Stimulated activated CD4-positive, alpha-beta T cell treated with anti-CD3 and anti-CD28 coated beads, TNF-alpha, amount 100 ng/mL, for 48 hours (primary cell): ENCODE data around the gene ADGRE2.
"Not testable (repeated sequence)": the region's sequence is repeated elsewhere in the genome, so short reads cannot be mapped to it uniquely, and the experiment has no call there.

ENCODE experiments used
- DNase-seq, 3 donors: peaks; one replicate each; pipeline ENCODE4 v3.0.0-alpha.2; 2020; ENCODE audit warnings: low read depth in 3 of 3

Gene ADGRE2

DNA sequence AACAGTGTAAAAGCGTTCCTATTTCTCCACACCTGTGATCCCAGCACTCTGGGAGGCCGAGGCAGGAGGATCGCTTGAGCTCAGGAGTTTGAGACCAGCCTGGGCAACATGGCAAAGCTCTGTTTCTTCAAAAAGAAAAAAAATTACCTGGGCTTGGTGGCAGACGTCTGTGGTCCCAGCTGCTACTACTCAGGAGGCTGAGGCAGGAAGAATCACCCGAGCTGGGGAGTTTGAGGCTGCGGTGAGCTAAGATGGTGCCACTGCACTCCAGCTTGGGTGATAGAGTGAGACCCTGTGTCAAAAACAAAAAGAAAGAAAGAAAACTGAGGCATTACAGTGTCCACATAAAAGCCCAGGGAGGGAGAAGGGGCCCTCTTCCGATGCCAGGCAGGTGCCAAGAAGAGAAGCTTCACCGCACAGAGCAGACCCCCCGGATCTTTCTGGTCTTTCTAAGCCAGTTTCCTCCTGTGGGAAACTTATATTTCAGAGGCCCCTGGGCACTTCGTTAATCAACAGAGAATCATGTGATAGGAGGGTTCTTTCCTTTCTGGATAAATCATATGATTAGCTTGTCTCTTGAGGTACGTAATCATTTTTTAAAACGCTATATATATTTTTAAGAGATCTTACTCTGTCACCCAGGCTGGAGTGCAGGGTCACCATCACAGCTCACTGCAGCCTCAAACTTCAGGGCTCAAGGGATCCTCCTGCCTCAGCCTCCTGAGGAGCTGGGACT, at the start of gene ADGRE2:
ADGRE2 (minus strand) TSS at position 451 of the 736 bp plus-strand sequence. CDS start 1,804 bp downstream, outside the sequence.
- DNase-seq: not testable (repeated sequence)

DNA sequence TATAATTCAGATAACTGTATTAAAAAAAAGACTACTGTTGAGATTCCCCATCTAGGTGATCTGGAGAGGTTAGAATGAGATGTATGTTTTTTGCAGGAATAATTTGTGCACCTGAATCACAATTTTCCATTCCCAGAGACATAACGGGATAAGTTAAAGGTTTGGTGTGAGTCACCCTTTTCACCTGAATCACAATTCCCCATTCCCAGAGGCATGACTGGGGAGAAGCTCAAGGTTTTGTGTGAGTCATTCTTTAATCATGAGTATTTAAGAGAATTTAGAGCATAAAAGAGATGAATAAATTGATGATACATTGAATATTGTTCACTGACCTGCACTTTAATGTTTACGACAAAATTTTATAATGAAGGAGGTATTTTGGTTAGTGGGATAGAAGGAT, 47.6 kb upstream of the ADGRE2 start:
- no peak for DNase-seq

DNA sequence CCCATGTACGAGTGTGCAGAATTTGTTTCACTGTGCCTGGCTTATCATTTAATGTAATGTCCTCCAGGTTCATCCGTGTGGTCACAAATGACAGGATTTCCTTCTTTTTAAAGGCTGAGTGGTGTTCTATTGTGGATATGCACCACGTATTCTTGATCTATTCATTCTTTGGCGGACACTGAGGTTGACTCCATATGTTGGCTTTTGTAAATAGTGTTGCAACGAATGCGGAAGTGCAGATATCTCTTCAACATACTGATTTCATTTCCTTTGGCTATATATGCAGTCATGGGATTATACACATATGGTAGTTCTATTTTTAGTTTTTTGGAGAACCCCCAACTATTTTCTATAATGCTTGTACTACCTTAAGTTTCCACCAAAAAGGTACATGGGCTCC, 43.6 kb upstream of the ADGRE2 start:
- no peak for DNase-seq

DNA sequence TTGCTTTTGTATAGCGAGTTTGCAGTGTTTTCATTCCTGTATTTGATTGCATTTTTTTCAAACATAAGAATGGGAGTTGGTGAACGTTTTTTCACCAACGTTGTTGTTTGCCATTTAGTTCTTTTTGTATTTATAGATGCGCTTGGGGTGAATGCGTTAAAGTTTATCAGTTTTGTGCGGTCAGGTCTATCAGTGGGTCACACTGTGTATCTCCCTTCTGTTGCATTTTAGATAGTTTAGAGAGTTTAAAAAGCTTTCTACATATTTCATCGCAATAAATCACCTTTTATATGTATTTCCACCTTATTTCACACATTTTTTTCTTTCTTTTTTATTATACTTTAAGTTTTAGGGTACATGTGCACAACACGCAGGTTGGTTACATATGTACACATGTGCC, 40.2 kb upstream of the ADGRE2 start:
- no peak for DNase-seq

- no peak for DNase-seq
Measured at GRCh38 chr19:14817052-14817451, 38.7 kb upstream of the ADGRE2 start.

DNA sequence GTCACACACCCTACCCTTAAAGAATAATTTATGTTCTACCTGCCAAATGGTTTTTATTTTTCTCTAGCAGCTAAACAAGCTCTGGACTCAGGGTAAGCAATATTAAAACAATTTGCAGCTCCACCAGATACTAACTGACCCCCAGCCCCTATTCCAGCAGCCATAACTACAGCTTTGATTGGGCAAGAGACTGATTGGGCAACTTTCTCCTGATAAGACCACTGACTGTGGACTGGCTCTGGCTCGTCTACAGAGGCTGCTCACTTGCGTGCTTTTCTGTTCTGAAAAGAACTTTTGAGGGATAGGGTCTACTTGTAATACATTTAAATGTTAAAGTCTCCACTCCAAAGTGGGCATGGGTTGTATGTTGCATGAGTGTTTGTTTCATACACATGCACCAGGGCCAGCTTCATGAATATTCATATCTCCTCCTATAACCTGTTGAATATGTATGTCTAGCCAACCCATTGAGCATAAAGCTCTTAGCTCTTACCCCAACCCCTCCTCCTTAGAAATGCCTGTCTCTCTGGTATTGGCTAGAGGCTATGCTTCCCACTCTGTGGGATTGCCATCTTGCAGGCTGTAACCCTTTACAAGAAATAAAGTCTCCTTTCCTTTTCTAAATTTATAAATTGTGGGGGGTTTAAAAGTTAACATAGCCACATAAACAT, 36.8 kb upstream of the ADGRE2 start:
- no peak for DNase-seq

DNA sequence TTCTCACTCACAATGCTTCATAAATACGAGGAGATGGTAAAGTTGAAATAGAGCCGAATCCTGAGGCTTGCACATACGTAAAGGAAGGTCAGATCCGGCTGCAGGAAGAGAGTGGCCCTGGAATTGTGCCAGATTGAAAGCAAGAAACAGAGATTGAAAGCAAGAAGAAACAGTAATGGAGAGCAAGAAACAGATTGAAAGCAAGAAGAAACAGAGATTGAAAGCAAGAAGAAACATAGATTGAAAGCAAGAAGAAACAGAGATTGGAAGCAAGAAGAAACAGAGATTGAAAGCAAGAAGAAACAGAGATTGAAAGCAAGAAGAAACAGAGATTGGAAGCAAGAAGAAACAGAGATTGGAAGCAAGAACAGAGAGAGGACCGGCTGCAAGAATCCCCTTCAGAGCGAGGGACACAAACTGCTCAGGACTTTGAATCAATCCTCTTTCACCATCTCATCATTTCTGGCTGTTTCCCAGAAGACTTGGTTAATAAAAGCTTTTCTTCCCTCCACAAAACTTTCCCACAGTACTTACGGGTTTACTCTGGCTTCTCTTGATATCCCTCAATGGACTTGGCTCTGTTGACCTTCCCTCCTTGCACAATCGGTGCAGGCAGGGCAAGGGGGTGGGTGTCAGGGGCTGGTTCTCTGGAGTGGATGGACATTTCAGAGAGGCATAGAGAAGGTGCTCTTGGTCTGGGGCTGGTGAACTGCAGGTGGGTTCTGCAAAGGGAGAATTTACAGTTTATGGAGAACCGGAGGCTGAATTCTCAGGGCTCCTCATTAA, 31.1 kb upstream of the ADGRE2 start:
- DNase-seq: no peak

- DNase-seq: no peak
Measured at GRCh38 chr19:14804765-14805164, 26.4 kb upstream of the ADGRE2 start.

- DNase-seq: no peak
Measured at GRCh38 chr19:14798760-14799159, 20.4 kb upstream of the ADGRE2 start.

- DNase-seq: no peak
Measured at GRCh38 chr19:14796021-14796420, 17.7 kb upstream of the ADGRE2 start.

DNA sequence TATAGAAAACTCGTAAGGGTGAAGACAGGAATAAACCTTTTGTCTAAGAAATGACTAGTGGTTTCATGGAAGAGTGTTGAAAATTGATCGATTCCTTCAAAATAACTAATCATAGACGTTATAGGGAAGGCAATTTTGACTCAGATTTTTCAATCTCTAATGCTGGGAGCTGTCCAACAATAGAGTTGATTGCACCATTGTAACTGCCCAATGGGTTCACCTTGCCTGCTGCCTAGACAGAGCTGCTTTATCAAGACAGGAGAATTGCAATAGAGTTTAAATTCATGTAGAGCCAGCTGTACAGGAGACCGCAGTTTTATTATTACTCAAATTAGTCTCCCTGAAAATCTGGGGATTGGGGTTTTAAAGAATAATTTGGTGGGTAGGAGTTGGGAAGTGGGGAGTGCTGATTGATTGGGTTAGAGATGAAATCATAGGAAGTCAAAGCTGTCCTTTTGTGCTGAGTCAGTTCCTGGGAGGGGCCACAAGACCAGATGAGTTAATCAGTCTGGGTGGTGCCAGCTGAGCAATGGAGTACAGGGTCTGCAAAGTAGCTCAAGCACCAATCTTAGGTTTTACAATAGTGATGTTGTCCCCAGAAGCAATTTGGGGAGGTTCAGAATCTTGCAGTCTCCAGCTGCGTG, 16.8 kb upstream of the ADGRE2 start:
- DNase-seq: no peak

GRCh38 chr19:14792250-14792649, 13.9 kb upstream of the ADGRE2 start:
- not testable (repeated sequence) for DNase-seq

- DNase-seq: peak in 1 of 3 donors; percentile 19
Measured at GRCh38 chr19:14786421-14786851, 8.1 kb upstream of the ADGRE2 start.

DNA sequence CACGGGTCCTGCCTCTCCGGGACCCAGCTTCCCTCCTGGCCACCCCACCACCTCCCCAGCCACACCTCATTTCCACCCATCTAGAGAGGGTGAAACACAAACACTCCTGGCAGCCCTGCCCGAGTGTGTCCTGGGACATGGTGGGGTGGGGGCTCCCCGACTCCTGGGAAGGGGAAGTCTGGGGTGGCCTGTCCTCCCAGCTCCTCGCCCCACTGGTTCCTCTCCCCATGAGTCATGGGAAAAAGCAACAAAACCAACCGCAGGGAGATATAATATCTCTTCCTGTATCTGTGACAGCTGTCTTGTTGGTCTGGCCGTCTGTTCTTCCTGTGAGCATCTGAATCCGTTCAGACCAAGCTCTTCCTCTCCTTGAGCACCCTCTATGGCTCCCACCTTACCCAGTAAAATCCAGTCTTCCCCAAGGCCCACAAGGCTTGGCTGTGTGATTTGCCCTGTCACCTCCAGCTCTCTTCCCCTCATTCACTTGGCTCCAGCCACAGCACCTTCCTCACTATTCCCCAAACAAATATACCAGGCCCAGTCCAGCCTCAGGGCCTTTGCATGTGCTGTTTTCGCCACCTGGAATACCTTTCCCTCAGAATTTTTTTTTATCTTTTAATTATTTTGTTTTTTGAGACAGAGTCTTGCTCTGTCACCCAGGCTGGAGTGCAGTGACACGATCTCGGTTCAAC, 6.9 kb upstream of the ADGRE2 start:
- not testable (repeated sequence) for DNase-seq

- not testable (repeated sequence) for DNase-seq
Measured at GRCh38 chr19:14784730-14785101, 6.4 kb upstream of the ADGRE2 start.

DNA sequence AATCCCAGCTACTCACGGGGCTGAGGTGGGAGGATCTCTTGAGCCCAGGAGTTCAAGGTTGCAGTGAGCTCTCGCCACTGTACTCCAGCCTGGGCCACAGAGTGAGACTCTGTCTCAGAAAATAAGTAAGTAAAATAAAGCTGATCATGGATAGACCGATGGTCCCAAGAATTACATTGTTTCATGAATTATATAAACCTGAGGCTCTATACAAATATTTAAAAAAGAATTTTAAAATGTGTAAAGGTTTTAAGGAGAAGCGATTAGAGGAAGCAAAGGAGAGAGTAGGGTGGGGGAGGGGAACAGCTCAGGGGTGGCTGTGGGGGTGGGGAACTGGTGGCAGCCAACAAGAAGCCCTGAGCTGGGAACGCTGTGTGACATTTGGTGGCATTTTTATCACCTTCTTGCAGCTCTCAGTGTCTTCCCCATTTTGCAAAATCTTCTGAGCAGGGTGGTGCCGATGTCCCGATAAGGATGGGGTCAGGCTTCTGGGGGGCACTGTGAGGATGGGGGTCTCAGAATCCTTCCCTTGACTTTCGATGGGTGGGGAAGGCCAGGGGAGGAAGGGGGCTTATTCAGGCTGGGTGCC, 5.1 kb upstream of the ADGRE2 start:
- DNase-seq: not testable (repeated sequence)

DNA sequence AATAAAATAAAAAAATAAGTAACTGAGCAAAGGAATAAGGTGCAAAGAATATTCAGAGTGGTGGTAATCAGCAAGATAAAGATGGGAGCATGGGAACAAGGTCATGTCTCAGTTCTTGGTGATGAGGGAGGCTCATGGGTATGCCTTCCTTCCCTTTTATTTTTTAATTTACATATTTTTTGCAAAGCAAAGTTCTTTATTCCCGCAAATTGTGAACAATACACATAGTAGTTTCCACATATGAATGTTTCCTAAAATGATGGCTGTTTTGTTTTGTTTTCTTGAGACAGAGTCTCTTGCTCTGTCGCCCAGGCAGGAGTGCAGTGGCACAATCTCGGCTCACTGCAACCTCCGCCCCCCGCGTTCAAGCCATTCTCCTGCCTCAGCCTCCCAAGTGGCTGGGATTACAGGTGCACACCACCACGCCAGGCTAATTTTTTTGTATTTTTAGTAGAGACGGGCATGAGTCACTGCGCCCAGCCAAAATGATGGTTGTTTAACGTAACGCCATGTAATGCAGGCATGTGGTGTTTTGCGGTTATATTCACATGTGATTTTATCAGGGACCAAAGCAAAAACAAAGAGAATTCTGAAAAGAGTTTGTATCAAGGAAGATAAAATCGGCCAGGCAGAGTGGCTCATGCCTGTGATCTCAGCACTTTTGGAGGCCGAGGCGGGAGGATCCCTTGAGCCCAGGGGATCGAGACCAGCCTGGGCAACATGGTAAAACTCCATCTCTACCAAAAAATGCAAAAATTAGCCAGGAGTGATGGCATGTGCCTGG, 4.5 kb upstream of the ADGRE2 start:
- DNase-seq: no peak

- not testable (repeated sequence) for DNase-seq
Measured at GRCh38 chr19:14781713-14782536, 3.6 kb upstream of the ADGRE2 start.

GRCh38 chr19:14780622-14781225, 2.4 kb upstream of the ADGRE2 start:
- not testable (repeated sequence) for DNase-seq
